GM19351 (cell line): Measurements from ENCODE around the gene HNRNPU.

Experiments used
- ATAC-seq: cut with Tn5 transposase; IDR thresholded peaks from one replicate; pipeline ENCODE4 v1.9.1; 2021; ENCODE audit warnings: mild to moderate bottlenecking, moderate library complexity; ENCODE audit not compliant: unreplicated experiment

HNRNPU gene

GRCh38 chr1:244864253-244865027 lies at the start of gene HNRNPU:
TSS of gene HNRNPU (minus strand) at chr1:244864543. CDS start at chr1:244864307, 236 bp downstream.
- ATAC-seq: peak; percentile 60

- ATAC-seq: no peak
Measured at GRCh38 chr1:244913806-244914205, 49.5 kb upstream of the HNRNPU start.

- ATAC-seq: no peak
Measured at GRCh38 chr1:244904119-244904518, 39.8 kb upstream of the HNRNPU start.

- no peak for ATAC-seq
Measured at GRCh38 chr1:244901400-244902015, 37.2 kb upstream of the HNRNPU start.

GRCh38 chr1:244897476-244898254 lies 33.3 kb upstream of the HNRNPU start:
- no peak for ATAC-seq

- no peak for ATAC-seq
Measured at GRCh38 chr1:244896550-244896949, 32.2 kb upstream of the HNRNPU start.

GRCh38 chr1:244893836-244894235 lies 29.5 kb upstream of the HNRNPU start:
- no peak for ATAC-seq

GRCh38 chr1:244887281-244887680 lies 22.9 kb upstream of the HNRNPU start:
- no peak for ATAC-seq

- ATAC-seq: no peak
Measured at GRCh38 chr1:244881552-244882280, 17.4 kb upstream of the HNRNPU start.

GRCh38 chr1:244878681-244879080 lies 14.3 kb upstream of the HNRNPU start:
- ATAC-seq: no peak

- no peak for ATAC-seq
Measured at GRCh38 chr1:244876228-244876910, 12.0 kb upstream of the HNRNPU start.

- ATAC-seq: no peak
Measured at GRCh38 chr1:244874974-244875579, 10.7 kb upstream of the HNRNPU start.

GRCh38 chr1:244869950-244870349 lies 5.6 kb upstream of the HNRNPU start:
- no peak for ATAC-seq

GRCh38 chr1:244869364-244869827 lies 5.1 kb upstream of the HNRNPU start:
- no peak for ATAC-seq

GRCh38 chr1:244868484-244869363 lies 4.4 kb upstream of the HNRNPU start:
- no peak for ATAC-seq

- ATAC-seq: no peak
Measured at GRCh38 chr1:244866355-244866754, 2.0 kb upstream of the HNRNPU start.

GRCh38 chr1:244865820-244866219 lies 1.5 kb upstream of the HNRNPU start:
- no peak for ATAC-seq

- no peak for ATAC-seq
Measured at GRCh38 chr1:244865028-244865371, 657 bp upstream of the HNRNPU start.
